Measurements from ENCODE around the gene PLK3.
"Not testable (repeated sequence)": the region's sequence is repeated elsewhere in the genome, so short reads cannot be mapped to it uniquely, and the experiment has no call there.

Gene PLK3

GRCh38 chr1:44799770-44800584 is at the start of gene PLK3:
Gene PLK3 (plus strand): TSS chr1:44800377. CDS start chr1:44800464, 87 bp downstream.
- Histone ChIP-seq H3K4me3 (ENCODE audit: low read length) (peak within 1 kb of the TSS; percentile 85), H3K9me3 (ENCODE audit: control insufficient read depth, low read length) (no peaks in the 10 kb centered on the region), H3K4me1 (ENCODE audit: control insufficient read depth, insufficient read depth, low read length) (peaks cover 18% of the 10 kb centered on the region), H3K27me3 (replicated peaks; ENCODE audit: control insufficient read depth, insufficient read depth, low read length) (no peaks in the 10 kb centered on the region), H3K36me3 (ENCODE audit: control insufficient read depth, insufficient read depth, low read length, severe bottlenecking) (peaks cover 21% of the 10 kb centered on the region), H3K9ac (ENCODE audit: low read length) (peak within 1 kb of the TSS; percentile 90)
- DNase-seq (ENCODE audit: low read depth), result peak; percentile 99

- Histone ChIP-seq H3K9ac (ENCODE audit: low read length) (no peak overlapping the region), H3K27me3 (replicated peaks; ENCODE audit: control insufficient read depth, insufficient read depth, low read length) (no peaks in the 10 kb centered on the region), H3K4me1 (ENCODE audit: control insufficient read depth, insufficient read depth, low read length) (no peaks in the 10 kb centered on the region), H3K4me3 (ENCODE audit: low read length) (no peak overlapping the region), H3K36me3 (ENCODE audit: control insufficient read depth, insufficient read depth, low read length, severe bottlenecking) (no peaks in the 10 kb centered on the region), H3K9me3 (ENCODE audit: control insufficient read depth, low read length) (no peaks in the 10 kb centered on the region)
- no peak for DNase-seq (ENCODE audit: low read depth)
These were observed 42.8 kb upstream of the PLK3 start for GRCh38 chr1:44757420-44757819.

GRCh38 chr1:44759077-44759476 is 41.1 kb upstream of the PLK3 start:
- no peak overlapping the region for H3K9ac ChIP-seq (ENCODE audit: low read length)
- H3K4me3 ChIP-seq (ENCODE audit: low read length), result no peak overlapping the region
- H3K9me3 ChIP-seq (ENCODE audit: control insufficient read depth, low read length), result no peaks in the 10 kb centered on the region
- no peaks in the 10 kb centered on the region for H3K27me3 ChIP-seq (replicated peaks; ENCODE audit: control insufficient read depth, insufficient read depth, low read length)
- no peak for DNase-seq (ENCODE audit: low read depth)
- no peaks in the 10 kb centered on the region for H3K36me3 ChIP-seq (ENCODE audit: control insufficient read depth, insufficient read depth, low read length, severe bottlenecking)
- H3K4me1 ChIP-seq (ENCODE audit: control insufficient read depth, insufficient read depth, low read length), result no peaks in the 10 kb centered on the region

GRCh38 chr1:44760876-44761275 is 39.3 kb upstream of the PLK3 start:
- Histone ChIP-seq H3K36me3 (ENCODE audit: control insufficient read depth, insufficient read depth, low read length, severe bottlenecking) (no peaks in the 10 kb centered on the region), H3K9me3 (ENCODE audit: control insufficient read depth, low read length) (no peaks in the 10 kb centered on the region), H3K9ac (ENCODE audit: low read length) (no peak overlapping the region), H3K4me3 (ENCODE audit: low read length) (no peak overlapping the region), H3K27me3 (replicated peaks; ENCODE audit: control insufficient read depth, insufficient read depth, low read length) (no peaks in the 10 kb centered on the region), H3K4me1 (ENCODE audit: control insufficient read depth, insufficient read depth, low read length) (no peaks in the 10 kb centered on the region)
- DNase-seq (ENCODE audit: low read depth), result no peak

- H3K36me3 ChIP-seq (ENCODE audit: control insufficient read depth, insufficient read depth, low read length, severe bottlenecking); DNase-seq (ENCODE audit: low read depth); H3K27me3 ChIP-seq (replicated peaks; ENCODE audit: control insufficient read depth, insufficient read depth, low read length); H3K9me3 ChIP-seq (ENCODE audit: control insufficient read depth, low read length); H3K4me1 ChIP-seq (ENCODE audit: control insufficient read depth, insufficient read depth, low read length); H3K4me3 ChIP-seq (ENCODE audit: low read length); H3K9ac ChIP-seq (ENCODE audit: low read length): not testable (repeated sequence)
These were observed 33.8 kb upstream of the PLK3 start for GRCh38 chr1:44766421-44766820.

GRCh38 chr1:44775078-44775929 is 24.9 kb upstream of the PLK3 start, which contains the start of gene RPS8:
Gene RPS8 (plus strand): TSS chr1:44775540. CDS start chr1:44775597, 57 bp downstream.
- Histone ChIP-seq H3K27me3 (replicated peaks; ENCODE audit: control insufficient read depth, insufficient read depth, low read length) (no peaks in the 10 kb centered on the region), H3K4me3 (ENCODE audit: low read length) (peak within 1 kb of the TSS; percentile 89), H3K9ac (ENCODE audit: low read length) (peak within 1 kb of the TSS; percentile 97), H3K36me3 (ENCODE audit: control insufficient read depth, insufficient read depth, low read length, severe bottlenecking) (peaks cover 39% of the 10 kb centered on the region), H3K9me3 (ENCODE audit: control insufficient read depth, low read length) (no peaks in the 10 kb centered on the region), H3K4me1 (ENCODE audit: control insufficient read depth, insufficient read depth, low read length) (peaks cover 29% of the 10 kb centered on the region)
- DNase-seq (ENCODE audit: low read depth), result peak; percentile 98

- Histone ChIP-seq H3K9me3 (ENCODE audit: control insufficient read depth, low read length) (no peaks in the 10 kb centered on the region), H3K4me1 (ENCODE audit: control insufficient read depth, insufficient read depth, low read length) (peaks cover 29% of the 10 kb centered on the region), H3K36me3 (ENCODE audit: control insufficient read depth, insufficient read depth, low read length, severe bottlenecking) (peaks cover 47% of the 10 kb centered on the region), H3K9ac (ENCODE audit: low read length) (peak overlapping the region; percentile 97), H3K4me3 (ENCODE audit: low read length) (peak overlapping the region; percentile 89), H3K27me3 (replicated peaks; ENCODE audit: control insufficient read depth, insufficient read depth, low read length) (no peaks in the 10 kb centered on the region)
- DNase-seq (ENCODE audit: low read depth), result peak; percentile 40
These were observed 24.0 kb upstream of the PLK3 start for GRCh38 chr1:44775930-44776729.

- DNase-seq (ENCODE audit: low read depth), result no peak
- peak overlapping the region; percentile 89 for H3K4me3 ChIP-seq (ENCODE audit: low read length)
- peak overlapping the region; percentile 97 for H3K9ac ChIP-seq (ENCODE audit: low read length)
- no peaks in the 10 kb centered on the region for H3K27me3 ChIP-seq (replicated peaks; ENCODE audit: control insufficient read depth, insufficient read depth, low read length)
- peaks cover 29% of the 10 kb centered on the region for H3K4me1 ChIP-seq (ENCODE audit: control insufficient read depth, insufficient read depth, low read length)
- peaks cover 51% of the 10 kb centered on the region for H3K36me3 ChIP-seq (ENCODE audit: control insufficient read depth, insufficient read depth, low read length, severe bottlenecking)
- no peaks in the 10 kb centered on the region for H3K9me3 ChIP-seq (ENCODE audit: control insufficient read depth, low read length)
These were observed 23.5 kb upstream of the PLK3 start for GRCh38 chr1:44776730-44777068.

GRCh38 chr1:44777547-44777946 is 22.6 kb upstream of the PLK3 start:
- Histone ChIP-seq H3K4me1 (ENCODE audit: control insufficient read depth, insufficient read depth, low read length) (peaks cover 29% of the 10 kb centered on the region), H3K9me3 (ENCODE audit: control insufficient read depth, low read length) (no peaks in the 10 kb centered on the region), H3K27me3 (replicated peaks; ENCODE audit: control insufficient read depth, insufficient read depth, low read length) (no peaks in the 10 kb centered on the region), H3K4me3 (ENCODE audit: low read length) (peak overlapping the region; percentile 89), H3K36me3 (ENCODE audit: control insufficient read depth, insufficient read depth, low read length, severe bottlenecking) (peaks cover 51% of the 10 kb centered on the region), H3K9ac (ENCODE audit: low read length) (peak overlapping the region; percentile 97)
- no peak for DNase-seq (ENCODE audit: low read depth)

GRCh38 chr1:44777969-44778635 is 22.1 kb upstream of the PLK3 start:
- peaks cover 51% of the 10 kb centered on the region for H3K36me3 ChIP-seq (ENCODE audit: control insufficient read depth, insufficient read depth, low read length, severe bottlenecking)
- H3K9me3 ChIP-seq (ENCODE audit: control insufficient read depth, low read length), result no peaks in the 10 kb centered on the region
- peaks cover 29% of the 10 kb centered on the region for H3K4me1 ChIP-seq (ENCODE audit: control insufficient read depth, insufficient read depth, low read length)
- DNase-seq (ENCODE audit: low read depth), result no peak
- peak overlapping the region; percentile 89 for H3K4me3 ChIP-seq (ENCODE audit: low read length)
- peak overlapping the region; percentile 97 for H3K9ac ChIP-seq (ENCODE audit: low read length)
- H3K27me3 ChIP-seq (replicated peaks; ENCODE audit: control insufficient read depth, insufficient read depth, low read length), result no peaks in the 10 kb centered on the region

Data from adipocyte (in vitro differentiated cells).